Stimulated activated CD8-positive, alpha-beta memory T cell treated with anti-CD3 and anti-CD28 coated beads, Interleukin-7, amount 100 ng/mL, for 24 hours (primary cell): Measurements from ENCODE around the gene KIF16B.
"Not testable (repeated sequence)": the region's sequence is repeated elsewhere in the genome, so short reads cannot be mapped to it uniquely, and the experiment has no call there.

ENCODE experiments used
- DNase-seq: peaks from one replicate; pipeline ENCODE4 v3.0.0-alpha.2; 2020; ENCODE audit warnings: low read depth

KIF16B gene

DNA sequence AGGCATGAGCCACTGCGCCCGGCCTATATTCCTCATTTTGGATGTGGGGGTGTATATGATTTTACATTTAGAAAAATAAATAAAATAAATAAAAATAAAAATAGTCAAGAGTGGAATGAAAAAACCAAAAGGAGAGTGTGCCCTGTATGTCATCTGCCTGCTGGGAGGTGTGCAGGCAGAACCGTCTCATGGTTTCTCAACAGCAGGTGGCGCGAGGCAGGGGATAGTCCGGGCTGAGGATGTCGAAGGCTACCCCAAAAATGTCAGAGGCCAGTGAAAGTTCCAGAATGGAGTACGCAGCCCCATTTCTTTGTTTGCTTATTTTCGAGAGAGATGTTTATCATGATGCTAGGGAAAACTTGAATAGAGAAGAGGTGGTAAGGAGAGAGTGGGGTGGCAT, 16.4 kb upstream of the KIF16B start:
- no peak for DNase-seq

DNA sequence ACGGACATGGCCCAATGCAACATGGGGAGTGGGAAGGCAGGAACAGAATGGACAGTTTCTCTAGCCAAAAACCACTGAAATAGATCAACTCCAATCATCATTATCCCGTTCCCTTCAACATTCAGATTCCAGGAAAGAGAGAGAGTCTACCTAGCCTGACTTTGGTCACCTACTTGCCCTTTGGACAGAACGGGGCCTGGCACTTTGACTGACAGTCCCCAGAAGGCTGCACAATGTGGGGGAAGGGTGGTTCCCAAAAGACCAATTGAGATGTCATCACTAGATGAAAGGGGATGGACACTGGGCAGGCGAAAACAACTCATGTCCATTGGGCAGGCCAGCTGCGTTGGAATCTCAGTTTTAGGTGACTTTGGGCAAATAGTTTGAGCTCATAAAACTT, 15.0 kb upstream of the KIF16B start:
- no peak for DNase-seq

DNA sequence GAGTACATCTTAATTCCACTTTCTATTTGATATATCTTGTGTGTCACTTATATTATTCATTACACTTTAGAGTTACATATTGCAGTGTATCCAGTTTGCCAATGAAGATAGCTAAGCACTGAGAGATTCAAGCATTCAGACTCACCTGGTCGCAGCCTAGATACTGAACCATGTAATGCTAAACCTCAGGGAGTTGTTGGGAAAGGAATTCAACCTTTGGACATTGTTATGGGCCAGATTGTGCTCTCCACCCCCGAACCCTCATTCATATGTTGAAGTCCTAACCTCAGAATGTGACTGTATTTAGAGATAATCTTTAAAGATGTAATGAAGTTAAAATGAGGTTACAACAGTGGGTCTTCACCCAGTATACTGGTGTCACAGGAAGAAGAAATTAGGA, 13.8 kb upstream of the KIF16B start:
- no peak for DNase-seq

DNA sequence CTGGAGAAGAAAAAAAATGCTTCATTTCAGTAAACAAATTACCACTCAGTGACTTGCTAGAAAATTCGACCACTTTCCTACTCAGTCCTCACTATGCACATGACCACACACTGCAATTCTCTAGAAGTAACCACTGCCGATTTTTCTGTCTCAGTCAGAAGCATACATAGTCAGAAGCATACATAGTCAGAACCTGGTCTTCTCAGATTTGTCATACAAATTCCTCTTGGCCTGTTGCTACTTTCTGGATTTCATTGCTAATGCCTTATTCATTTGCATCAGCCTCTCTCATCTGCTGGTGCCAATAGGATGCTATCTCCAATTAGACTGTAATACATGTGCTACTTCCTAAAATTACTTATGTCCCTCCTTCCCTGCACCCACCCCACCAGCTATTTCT, 10.2 kb upstream of the KIF16B start:
- no peak for DNase-seq

GRCh38 chr20:16581241-16581640, 8.0 kb upstream of the KIF16B start:
- no peak for DNase-seq

DNA sequence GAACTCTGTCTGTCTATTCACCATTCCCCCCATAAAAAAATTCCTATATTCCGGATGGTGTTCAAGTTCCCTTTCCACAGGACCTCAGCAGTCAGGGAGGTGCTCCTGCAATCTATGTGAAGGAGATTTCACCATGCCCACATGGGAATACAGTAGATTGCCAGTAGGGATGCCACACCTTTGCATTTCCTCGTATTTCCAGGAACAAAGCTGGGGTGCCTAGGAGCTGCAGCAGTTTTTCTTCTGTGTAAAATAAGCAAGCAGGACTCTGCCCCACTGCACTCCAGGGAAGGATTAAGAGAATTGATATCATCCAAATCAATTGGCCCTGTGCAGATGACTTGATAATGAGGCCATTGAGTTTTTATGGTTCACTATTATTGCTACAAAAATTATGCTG, 7.4 kb upstream of the KIF16B start:
- no peak for DNase-seq

GRCh38 chr20:16580147-16580546, 6.9 kb upstream of the KIF16B start:
- no peak for DNase-seq

DNA sequence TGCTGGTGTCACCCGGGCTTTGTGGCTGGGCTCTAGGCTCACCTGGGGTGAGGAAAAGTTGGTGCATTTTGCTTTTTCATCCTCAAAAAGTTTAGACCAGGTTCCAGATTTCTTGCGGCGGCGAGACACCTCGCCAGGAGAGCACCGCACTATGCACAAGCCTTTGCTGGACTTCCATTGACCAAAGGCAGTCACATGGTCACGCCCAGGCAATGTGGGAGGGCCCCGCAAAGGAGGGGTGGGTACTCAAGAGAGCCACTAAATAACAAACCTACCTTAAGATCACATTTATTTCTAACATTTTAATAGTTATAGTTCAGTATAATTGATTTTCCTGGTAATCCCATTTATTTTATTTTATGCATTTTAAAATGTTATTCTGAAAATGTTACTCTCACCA, 3.0 kb upstream of the KIF16B start:
- no peak for DNase-seq

GRCh38 chr20:16575390-16576140, 2.3 kb upstream of the KIF16B start:
- no peak for DNase-seq

GRCh38 chr20:16574656-16575355, 1.6 kb upstream of the KIF16B start:
- DNase-seq = peak; percentile 59

- DNase-seq = no peak
Observed at GRCh38 chr20:16571333-16571732, 1.9 kb downstream of the KIF16B start.

DNA sequence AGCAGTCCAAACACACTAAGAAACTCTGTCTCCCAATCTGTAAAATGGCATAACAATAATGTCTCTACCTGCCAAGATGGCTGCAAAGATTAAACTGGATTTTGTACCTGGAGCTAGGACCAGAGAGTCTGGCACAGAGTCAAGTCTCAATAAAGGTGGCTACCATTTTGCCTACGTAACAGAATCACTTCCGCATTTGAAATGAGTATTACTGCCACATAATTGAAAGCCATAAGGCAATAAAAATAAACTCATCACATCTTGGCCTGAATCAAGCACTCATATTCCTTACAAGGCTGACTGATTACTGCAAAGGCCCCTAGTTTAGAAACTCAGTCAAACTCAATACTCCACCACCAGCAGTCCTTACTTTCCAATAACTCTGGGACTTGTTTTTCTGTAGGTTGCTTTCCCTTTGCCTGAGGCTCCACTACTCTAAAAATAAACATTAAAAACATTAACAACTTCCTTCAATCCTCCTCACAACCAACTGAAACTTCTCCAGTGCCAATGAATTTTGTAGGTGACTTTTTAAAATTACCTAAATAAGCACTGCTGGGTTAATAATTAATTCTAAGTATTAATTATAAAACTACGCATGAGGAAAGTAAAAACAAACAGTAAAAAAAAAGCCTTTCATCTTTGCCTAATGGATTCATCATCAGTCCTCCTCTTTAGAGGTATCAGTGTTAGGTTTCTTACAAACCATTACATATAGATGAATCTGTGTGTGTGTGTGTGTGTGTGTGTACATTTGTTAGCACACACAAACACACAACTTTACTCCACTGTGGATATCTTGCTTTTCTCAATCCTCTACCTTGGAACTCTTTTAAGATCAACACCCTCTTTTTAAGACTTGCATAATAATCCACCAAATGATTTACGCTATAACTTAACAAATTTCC, 3.7 kb downstream of the KIF16B start:
- DNase-seq = no peak

GRCh38 chr20:16566080-16566479, 7.2 kb downstream of the KIF16B start:
- no peak for DNase-seq

DNA sequence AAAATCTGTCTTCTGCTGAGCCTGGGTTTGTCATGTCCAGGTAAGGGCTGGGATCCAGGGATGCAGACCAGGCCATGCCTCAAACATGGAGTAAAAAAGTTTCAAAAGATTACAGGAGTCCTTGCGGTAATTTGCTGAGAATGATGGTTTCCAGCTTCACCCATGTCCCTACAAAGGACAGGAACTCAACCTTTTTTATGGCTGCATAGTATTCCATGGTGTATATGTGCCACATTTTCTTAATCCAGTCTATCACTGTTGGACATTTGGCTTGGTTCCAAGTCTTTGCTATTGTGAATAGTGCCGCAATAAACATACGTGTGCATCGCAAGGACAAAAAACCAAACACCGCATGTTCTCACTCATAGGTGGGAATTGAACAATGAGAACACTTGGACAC, 9.2 kb downstream of the KIF16B start:
- DNase-seq = not testable (repeated sequence)

DNA sequence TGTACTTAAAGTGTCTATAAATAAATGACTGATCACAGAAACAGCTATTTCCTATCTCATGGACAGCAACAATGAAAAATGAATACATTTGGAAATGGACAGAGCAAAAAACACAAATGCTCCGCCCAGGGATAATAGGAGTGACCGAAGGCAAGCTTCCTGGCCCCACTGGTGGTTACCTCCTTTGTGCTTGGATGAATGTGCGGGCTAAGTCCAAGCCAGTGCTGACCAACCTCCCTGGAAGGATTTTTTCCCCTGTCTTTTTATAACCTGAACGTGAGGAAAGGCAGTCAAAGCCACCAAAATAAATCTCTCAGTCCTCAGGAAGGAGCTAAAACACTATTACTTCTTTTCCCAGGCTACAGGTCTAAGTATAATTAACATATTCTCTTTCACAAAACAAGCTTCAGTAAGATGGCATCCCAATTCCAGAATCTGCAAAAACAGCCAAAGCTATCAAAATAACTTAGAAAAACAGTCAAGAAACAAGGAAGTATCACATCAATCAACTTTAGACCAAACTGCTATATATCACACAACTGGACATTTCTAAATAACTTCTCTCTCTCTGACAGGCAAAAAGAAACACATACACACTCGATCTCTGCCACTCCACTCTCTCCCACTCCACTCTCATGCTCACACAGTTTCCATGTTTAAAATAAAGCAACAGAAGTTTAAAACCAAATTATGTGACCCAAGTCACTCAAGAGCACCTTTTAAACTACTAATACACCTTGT, 10.0 kb downstream of the KIF16B start:
- DNase-seq = no peak

DNA sequence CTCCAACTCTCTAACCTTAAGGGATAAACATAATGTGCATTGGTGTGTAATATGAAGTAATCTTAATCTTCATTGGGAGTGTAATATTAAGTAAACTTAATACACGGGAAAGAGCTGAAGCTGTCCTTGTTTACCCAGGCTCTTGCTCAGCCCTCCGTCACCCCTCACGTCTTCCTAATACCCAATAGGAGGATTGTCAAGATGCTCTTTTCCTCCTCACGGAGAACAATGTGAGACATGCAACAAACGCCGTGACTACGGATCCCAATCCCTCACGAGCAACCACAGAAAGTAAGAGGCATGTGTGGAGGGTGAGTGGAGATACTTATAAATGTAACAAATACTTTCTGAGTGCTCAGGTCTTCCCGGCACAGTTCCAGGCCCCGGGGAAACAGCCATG, 11.0 kb downstream of the KIF16B start:
- DNase-seq = no peak

DNA sequence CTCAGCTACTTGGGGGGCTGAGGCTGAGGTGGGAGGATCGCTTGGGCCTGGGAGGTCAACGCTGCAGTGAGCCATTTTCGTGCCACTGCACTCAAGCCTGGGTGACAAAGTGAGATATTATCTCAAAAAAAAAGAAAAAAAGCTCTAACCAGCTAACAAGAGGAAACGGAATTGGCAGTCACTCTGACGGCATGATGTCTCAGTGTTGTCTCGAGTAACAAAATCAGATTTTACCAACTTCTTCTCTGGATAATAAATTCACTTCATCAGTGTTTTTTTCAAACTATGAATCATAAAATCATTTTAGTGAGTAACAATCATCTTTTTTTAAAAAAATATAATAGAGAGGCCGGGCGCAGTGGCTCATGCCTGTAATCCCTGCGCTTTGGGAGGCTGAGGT, 12.6 kb downstream of the KIF16B start:
- DNase-seq = no peak

- no peak for DNase-seq
Observed at GRCh38 chr20:16560216-16560615, 13.0 kb downstream of the KIF16B start.

DNA sequence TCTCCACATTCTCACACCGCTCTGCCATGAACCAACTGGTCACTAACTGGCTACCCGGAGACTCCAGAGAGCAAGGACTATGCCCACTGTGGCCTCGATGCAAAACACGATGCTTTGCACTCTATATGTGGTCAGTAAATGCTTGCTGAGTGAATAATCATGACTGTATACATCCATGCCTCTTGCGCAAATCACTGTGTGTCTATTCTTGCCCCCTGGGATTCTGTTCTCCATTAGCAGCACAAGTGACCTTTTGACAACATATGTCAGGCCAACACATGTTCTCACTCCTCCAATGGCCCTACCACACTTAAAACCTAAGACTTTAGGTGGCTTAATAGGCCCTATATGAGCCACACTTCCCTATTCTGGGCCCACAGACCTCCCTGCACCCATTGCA, 16.9 kb downstream of the KIF16B start:
- no peak for DNase-seq

DNA sequence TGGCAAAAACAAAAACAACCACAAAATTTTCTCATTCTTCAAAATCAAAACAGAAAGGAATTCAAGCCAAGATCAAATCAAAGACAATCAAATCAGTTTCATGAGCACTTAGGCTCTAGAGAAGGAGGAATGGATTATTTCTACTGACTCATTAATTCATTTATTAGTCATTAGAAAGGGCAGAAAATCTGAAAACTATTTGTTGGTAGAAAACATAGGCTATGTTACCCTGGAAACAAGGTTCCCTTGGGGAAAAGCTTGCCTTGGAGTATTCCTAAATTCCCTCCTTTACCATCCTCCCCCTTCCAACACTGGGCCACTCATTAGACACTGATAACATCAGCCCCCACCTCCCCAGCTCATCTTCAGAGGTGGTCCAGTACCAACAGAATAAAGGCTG, 17.5 kb downstream of the KIF16B start:
- DNase-seq = no peak

GRCh38 chr20:16554766-16555543, 18.3 kb downstream of the KIF16B start:
- no peak for DNase-seq
